Left cardiac atrium (tissue), 4 donors: Measurements from ENCODE around the gene RERE. TPM values are rescaled to one million over a fixed set of nuclear protein-coding genes. Genes with fewer than 3 reads are reported as not detected.

Source experiments
- ATAC-seq, 2 donors: fragments of 200-7000 bp; cut with Tn5 transposase; one replicate each; pipeline ENCODE4 v1.9.1; 2020; ENCODE audit warnings: mild to moderate bottlenecking in 2 of 2, moderate library complexity in 2 of 2
- DNase-seq: peaks from one replicate; pipeline ENCODE4 v3.0.0-alpha.2; 2020
- intact Hi-C, 2 donors: fragments of 100-400 bp; cut with DNase I; formaldehyde crosslinking; loops; one replicate each; pipeline versions ENCODE4 v1.14.1 to v1.15.1; 2022 to 2023
- total RNA-seq, 2 donors: library from RNA; stranded (reverse); fragmentation: NEBNext Ultra II Directional; extraction: Animal tissue kit (Norgen Biotek cat#: 25700); gene quantifications; one replicate each; pipeline ENCODE4 v1.2.1, GENCODE V29; 2021
- donor health status: DM: no; HTN: yes; CAD: no.
- donor health status: DM: no; HTN: yes; CAD: no; lungs with severe emphysema.
- donor health status: DM: yes; HTN: yes; CAD: no.
- donor health status: Dilated cardiomyopathy.

RERE gene
- total RNA-seq, 2 donors from 2014 or later = 128 to 162 TPM

DNA sequence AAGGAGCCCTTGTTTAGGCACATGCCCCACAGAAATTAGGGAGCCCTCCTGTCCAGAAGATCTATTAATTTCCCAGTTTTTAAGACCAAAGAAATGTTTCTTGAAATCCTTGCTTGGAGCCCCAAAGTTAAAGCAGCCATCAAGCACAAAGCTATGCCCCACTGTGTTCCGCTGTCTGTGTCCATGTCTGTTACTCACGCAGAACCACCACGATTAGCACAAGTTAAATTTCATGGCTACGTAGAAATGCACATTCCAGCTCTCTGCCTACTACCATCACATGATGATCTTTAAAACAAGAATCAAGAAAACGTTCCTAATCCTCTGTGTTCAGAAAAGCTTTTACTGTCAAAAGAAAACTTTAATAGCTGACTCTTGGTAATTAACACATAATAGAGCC lies 238.5 kb downstream of the RERE start:
- no peak for ATAC-seq
- intact Hi-C loops = no loop called here
- no peak for DNase-seq

DNA sequence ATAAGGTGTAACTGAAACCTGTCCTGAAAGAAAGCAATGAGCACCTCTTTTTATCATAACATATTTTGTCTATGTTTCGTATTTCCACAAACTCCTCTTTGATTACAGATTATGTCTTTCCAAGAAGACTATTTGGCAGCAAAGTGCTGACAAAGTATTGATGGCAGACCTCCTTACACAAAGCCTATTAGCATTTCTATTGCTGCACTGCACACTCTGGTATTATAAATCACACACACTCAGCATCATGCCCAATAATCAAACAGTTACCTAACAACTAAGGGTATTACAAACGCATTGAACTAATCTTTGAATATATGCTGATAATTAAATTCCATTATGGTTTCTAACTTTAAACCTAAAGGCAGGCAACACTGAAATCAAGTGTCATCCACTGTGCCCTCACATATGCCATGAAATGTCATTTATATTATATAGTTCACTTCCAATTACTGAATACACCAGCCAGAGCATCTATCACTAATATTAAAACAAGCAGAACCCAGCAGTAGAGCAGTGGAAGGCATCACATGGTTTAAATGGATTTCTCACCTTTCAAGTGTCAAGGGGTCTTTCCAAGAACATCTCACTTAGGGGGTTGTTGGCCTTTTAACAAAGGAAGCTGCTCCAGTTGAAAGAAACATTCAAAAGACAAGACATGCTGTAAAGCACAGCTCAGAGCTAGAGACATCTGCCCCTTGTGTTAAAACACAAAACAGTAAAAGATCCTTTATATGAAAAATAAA lies 239.1 kb downstream of the RERE start:
- intact Hi-C loops = no loop called here
- DNase-seq = no peak
- no peak for ATAC-seq

GRCh38 chr1:8574985-8575384 lies 242.5 kb downstream of the RERE start:
- DNase-seq = no peak
- ATAC-seq = no peak
- intact Hi-C loops = no loop called here

DNA sequence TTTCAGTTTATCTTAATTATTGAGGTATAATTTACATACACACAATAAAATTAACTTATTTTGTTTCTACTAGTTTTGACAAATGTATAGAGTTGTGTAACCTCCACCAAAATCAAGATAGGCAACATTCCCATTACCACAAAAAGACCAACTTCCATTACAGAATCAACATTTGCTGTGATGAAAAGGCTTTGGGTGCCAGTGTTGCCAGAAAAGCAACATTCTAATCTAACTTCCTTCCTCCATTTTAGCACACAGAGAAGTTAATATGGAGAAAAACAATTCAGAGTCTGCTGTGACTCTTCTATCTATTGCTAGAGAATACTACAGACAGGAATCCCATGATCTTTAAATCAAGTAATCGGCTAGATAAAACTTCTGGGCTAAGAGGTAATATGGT lies 245.3 kb downstream of the RERE start:
- ATAC-seq (no peak), DNase-seq (no peak)
- intact Hi-C loops = no loop called here

DNA sequence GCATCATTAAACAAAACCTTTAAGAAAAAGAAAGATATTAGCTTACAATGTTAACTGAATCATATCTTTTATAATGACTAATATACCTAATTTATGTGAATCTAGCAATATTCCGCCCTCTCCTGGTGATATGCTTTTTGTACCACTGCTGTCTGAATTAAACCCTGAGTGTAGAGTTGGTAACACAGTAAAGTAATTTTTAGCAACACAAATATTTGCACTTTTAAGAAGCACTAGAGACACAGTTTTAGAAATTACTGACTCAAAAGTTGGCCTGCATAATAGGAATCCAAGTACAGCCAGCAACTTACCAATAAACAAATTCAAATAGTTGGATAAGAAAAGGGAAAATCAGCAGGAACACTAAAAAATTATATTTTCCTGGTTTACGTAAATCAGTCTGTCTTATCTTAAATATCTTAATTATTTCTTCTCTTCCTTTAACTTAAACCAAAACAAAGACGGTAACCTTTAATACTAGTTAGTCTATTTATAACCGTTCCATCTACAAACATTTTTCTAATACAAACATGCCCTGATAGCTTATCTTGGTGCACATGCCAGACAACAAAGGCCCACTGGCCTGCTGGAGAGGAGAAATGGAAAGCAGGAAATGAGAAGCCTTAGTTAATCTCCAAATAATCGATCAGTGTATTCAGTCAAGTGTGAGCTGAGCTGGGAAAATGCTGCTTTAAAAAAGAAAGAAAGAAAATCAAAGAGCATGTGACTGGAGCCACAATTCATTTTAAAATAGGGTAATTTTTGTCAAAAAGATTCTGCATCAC lies 246.0 kb downstream of the RERE start:
- DNase-seq (no peak), ATAC-seq (peak; percentile 76 to 77)
- intact Hi-C loops = no loop called here

GRCh38 chr1:8570465-8570864 lies 247.0 kb downstream of the RERE start:
- ATAC-seq (no peak), DNase-seq (no peak)
- intact Hi-C loops = no loop called here

DNA sequence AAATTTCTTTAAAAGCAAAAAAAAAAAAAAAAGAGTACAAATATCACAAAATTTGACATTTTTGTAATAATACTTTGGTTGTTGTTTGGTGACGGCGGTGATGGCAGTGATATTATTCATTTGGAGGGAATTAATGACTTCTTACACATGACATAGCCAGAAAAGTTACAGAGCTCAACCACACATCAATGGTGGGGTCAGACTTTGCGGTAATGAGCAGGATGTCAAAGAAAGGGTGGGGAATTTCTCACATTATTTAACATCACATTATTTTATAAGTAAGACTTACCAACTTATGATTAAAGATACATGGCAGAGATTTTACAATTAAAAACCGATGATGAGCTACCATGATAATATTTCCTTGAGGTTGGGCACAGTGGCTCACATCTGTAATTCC lies 248.2 kb downstream of the RERE start:
- DNase-seq = no peak
- no peak for ATAC-seq
- intact Hi-C loops = no loop called here

- ATAC-seq (no peak), DNase-seq (no peak)
- intact Hi-C loops = no loop called here
Observed at GRCh38 chr1:8568837-8569236, 248.6 kb downstream of the RERE start.

DNA sequence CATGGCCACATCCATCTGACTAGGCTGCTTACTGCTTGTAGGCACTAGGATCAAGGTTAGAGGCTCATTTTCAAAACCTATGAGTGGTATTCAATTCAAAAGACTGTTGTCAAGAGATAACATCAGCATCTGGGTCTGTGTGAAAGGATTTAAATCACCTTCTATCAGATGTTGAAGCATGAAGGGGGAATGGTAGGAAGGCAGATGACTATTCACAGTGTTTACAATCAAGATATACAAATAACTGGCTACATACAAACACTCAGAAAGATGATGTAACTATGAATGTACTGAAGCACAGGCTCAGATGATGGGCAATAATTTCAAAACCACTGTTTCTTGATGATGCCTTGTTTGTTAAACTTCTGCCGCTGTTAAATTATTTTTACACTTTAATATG lies 250.3 kb downstream of the RERE start:
- DNase-seq (no peak), ATAC-seq (no peak)
- intact Hi-C loops = no loop called here

DNA sequence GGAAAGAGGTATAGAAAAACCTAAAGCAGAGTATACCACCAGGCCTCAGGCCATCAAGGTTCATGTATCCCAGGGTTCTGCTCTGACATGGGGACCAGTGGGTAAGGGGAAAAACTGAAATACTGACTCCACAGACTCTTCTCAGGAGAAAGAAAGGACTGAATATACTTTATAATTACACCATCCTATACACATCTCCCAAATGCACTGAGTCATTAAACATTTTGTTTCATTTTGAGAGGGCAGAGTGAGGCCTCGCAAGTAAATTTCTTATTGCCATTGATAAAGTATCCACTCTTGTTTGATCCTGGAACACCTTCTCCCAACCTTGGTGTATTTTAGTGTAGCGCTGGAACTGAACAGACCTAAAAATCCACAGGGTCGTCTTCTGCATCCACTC lies 251.6 kb downstream of the RERE start:
- DNase-seq (no peak), ATAC-seq (no peak)
- intact Hi-C loops = no loop called here

DNA sequence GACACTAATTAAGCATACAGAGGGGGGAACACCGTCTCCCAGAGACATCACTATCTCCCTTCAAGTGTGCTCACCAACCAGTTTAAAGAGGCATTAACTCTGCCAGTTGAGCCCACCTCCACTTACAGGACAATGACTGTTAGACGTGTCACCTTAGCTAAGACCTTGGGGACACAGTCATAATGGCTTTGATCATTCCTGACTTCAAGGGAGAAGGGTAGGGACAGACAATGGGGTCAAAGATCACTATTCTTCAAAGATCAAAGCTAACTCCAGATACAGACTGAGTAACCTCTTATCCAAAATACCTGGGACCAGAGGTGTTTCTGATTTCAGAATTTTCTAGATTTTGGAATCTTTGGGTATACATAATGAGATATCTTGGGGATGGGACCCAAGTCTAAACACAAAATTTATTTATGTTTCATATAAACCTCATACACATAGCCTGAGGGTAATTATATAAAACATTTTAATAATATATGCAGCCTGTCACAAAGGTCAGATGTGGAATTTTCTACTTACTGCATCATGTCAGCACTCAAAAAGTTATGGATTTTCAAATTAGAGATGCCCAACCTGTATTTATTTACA lies 253.4 kb downstream of the RERE start:
- DNase-seq (no peak), ATAC-seq (no peak)
- intact Hi-C loops = loop anchor here (5.0 kb wide), 2 partner anchors 108 to 163 kb away; no protein-coding TSS in a partner anchor

- intact Hi-C loops = loop anchor here (5.0 kb wide), 2 partner anchors 109 to 164 kb away; no protein-coding TSS in a partner anchor
- ATAC-seq (peak; percentile 38 to 72), DNase-seq (no peak)
Observed at GRCh38 chr1:8562881-8563865, 254.3 kb downstream of the RERE start.

- ATAC-seq (no peak), DNase-seq (no peak)
- intact Hi-C loops = loop anchor here (5.0 kb wide), 2 partner anchors 110 to 165 kb away; no protein-coding TSS in a partner anchor
Observed at GRCh38 chr1:8562222-8562621, 255.2 kb downstream of the RERE start.

- DNase-seq (no peak), ATAC-seq (peak; percentile 56)
- intact Hi-C loops = loop anchor here (2.0 to 5.0 kb wide), 3 partner anchors 110 to 166 kb away; no protein-coding TSS in a partner anchor
Observed at GRCh38 chr1:8560611-8561544, 256.6 kb downstream of the RERE start.

DNA sequence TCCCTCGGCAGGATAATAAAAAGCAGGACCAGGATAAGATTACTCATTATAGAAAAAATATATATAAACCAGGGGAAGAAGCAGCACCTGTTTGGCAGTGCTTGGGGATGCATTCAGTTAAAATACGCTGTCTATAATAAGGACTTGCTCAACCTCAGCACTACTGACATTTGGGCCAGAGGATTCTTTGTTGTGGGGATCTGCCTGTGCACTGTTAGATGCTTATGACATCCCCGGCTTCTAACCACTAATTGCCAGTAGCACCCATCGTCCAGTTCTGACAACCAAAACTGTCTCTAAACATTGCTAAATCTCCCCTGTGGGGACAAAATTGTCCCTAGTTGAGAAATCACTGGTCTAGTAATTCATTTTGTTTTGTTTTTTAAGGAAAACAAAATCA lies 257.4 kb downstream of the RERE start:
- ATAC-seq (no peak), DNase-seq (no peak)
- intact Hi-C loops = loop anchor here (2.0 to 5.0 kb wide), 3 partner anchors 111 to 167 kb away; no protein-coding TSS in a partner anchor

- ATAC-seq = no peak
- intact Hi-C loops = loop anchor here in 1 of 2 donors (10.0 kb wide), 1 partner anchor 289 kb away; no protein-coding TSS in a partner anchor
- DNase-seq = no peak
Observed at GRCh38 chr1:8555582-8555981, 261.9 kb downstream of the RERE start.

GRCh38 chr1:8554956-8555534 lies 262.4 kb downstream of the RERE start:
- DNase-seq (no peak), ATAC-seq (no peak)
- intact Hi-C loops = loop anchor here in 1 of 2 donors (10.0 kb wide), 1 partner anchor 290 kb away; no protein-coding TSS in a partner anchor
